ENCODE results near the gene TEP1.

TEP1 gene

DNA sequence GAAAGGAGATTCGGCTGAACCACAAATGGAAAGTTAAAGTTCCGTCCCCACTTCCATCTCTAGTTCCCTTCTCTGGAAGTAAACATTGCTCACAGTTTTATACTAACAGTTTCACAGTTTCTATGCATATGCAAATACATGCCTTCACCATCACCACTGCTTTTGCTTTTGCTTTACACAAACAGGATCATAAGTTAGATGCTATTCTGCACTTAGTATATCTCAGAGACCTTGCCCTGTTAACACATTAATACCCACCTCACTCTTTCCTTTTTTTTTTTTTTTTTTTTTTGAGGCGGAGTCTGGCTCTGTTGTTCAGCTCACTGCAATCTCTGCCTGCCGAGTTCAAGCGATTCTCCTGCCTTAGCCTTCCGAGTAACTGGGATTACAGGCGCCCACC is 890 bp downstream of the TEP1 start:
- TF ChIP-seq, protein P1, sequence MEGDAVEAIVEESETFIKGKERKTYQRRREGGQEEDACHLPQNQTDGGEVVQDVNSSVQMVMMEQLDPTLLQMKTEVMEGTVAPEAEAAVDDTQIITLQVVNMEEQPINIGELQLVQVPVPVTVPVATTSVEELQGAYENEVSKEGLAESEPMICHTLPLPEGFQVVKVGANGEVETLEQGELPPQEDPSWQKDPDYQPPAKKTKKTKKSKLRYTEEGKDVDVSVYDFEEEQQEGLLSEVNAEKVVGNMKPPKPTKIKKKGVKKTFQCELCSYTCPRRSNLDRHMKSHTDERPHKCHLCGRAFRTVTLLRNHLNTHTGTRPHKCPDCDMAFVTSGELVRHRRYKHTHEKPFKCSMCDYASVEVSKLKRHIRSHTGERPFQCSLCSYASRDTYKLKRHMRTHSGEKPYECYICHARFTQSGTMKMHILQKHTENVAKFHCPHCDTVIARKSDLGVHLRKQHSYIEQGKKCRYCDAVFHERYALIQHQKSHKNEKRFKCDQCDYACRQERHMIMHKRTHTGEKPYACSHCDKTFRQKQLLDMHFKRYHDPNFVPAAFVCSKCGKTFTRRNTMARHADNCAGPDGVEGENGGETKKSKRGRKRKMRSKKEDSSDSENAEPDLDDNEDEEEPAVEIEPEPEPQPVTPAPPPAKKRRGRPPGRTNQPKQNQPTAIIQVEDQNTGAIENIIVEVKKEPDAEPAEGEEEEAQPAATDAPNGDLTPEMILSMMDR (IDR thresholded peaks at IDR 0.05): no peak
- peaks cover 7 to 13% (median 10%) of the 10 kb centered on the region in 3 donors for H3K36me3 ChIP-seq
- H3K4me3 ChIP-seq: peak overlapping the region; percentile 75 to 91
- intact Hi-C loops (cut with DNase I; ENCODE audit: low total_unique reads): loop anchor here (5.0 kb wide), 2 partner anchors 50 to 270 kb away; partner anchors contain the start of genes PIP4P1 and RNASE4
- no peaks in the 10 kb centered on the region for H3K9me3 ChIP-seq
- no peaks in the 10 kb centered on the region for H3K27me3 ChIP-seq
- H3K27ac ChIP-seq: peak overlapping the region; percentile 94
- peaks cover 0 to 19% (median 12%) of the 10 kb centered on the region in 4 donors for H3K4me1 ChIP-seq
- DNase-seq: no peak

DNA sequence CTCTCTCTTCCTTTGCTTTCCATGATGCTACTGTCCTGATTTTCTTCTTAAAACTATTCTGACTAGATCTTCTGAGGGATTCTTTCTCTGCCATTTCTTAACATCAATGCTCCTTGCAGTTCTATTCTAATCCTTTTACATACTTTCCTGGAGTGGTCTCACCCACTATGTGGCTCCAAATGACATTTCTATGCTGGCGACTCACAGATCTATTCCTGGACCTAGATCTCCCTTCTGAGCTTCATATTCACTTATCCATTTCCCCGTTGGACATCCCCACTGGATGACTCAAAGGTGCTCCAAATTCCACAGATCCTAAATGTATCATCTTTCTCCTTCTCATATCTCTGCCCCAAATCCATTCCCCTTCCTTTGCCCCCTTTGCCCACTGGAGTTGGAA is 4.1 kb downstream of the TEP1 start:
- Histone ChIP-seq H3K4me3 (no peak overlapping the region), H3K9me3 (no peaks in the 10 kb centered on the region), H3K36me3 (peaks cover 38 to 45% (median 40%) of the 10 kb centered on the region in 3 donors), H3K27me3 (no peaks in the 10 kb centered on the region), H3K4me1 (peaks cover 0 to 22% (median 12%) of the 10 kb centered on the region in 4 donors), H3K27ac (no peak overlapping the region)
- TF ChIP-seq, protein P1 (IDR thresholded peaks at IDR 0.05): no peak
- intact Hi-C loops (cut with DNase I; ENCODE audit: low total_unique reads): no loop called here
- no peak for DNase-seq

DNA sequence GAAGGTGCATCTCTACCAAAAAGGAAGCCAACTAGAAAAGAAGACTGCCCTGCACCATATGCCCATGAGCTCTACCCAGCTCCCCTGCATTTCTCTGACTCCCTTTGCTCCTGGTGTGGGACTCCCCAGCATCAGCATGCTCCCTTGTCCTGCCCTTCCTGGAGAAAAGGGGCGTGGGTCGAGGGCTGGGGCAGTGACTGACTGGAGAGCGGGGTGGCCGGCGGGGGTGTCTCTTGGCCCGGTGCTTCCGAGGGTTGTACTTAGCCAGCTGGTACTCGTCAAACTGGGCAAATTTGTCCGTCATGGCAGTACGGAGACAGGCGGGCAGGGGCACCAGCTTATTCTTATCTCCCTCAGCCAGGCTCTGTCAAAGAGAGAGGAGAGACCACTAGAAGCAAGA is 9.8 kb downstream of the TEP1 start:
- no peak for DNase-seq
- intact Hi-C loops (cut with DNase I; ENCODE audit: low total_unique reads): no loop called here
- no peak overlapping the region for H3K27ac ChIP-seq
- peaks cover 83 to 95% (median 89%) of the 10 kb centered on the region in 3 donors for H3K36me3 ChIP-seq
- H3K27me3 ChIP-seq: no peaks in the 10 kb centered on the region
- no peaks in the 10 kb centered on the region for H3K9me3 ChIP-seq
- H3K4me3 ChIP-seq: no peak overlapping the region
- TF ChIP-seq, protein P1 (IDR thresholded peaks at IDR 0.05): no peak
- peaks cover 0 to 4% (median 0%) of the 10 kb centered on the region in 4 donors for H3K4me1 ChIP-seq

DNA sequence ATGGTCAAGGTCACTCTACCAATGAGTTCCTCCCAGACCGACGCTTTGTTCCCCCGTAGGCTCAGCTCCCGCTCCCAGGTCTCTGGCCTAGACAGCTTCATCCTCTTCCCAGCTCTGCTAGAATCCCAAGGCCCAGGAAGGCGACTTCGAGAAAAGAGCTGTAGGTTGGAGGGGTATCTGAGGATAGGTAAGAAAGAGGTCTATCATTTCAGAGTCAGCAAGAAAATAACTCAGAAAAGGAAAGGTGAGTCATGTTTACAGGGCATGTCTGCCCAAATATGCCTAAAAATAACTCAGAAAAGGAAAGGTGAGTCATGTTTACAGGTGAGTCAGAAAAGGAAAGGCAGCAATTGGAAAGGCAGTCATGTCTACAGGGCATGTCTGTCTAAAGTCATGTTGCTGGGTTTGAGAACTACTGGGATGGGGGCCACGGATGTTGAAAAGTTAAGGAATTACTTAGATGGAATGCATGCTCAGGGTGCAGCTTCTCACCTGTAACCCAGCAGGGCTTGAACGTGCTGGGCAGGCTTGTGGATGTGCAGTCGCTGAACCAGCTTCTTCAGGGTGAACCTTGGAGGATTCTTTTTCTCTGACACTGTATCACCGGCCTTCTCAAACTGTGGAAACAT is 12.2 kb downstream of the TEP1 start:
- Histone ChIP-seq H3K4me1 (peaks cover 0 to 4% (median 0%) of the 10 kb centered on the region in 4 donors), H3K9me3 (no peaks in the 10 kb centered on the region), H3K27ac (no peak overlapping the region), H3K4me3 (no peak overlapping the region), H3K36me3 (peaks cover 77 to 95% (median 91%) of the 10 kb centered on the region in 3 donors), H3K27me3 (no peaks in the 10 kb centered on the region)
- no peak for DNase-seq
- intact Hi-C loops (cut with DNase I; ENCODE audit: low total_unique reads): no loop called here
- TF ChIP-seq, protein P1 (IDR thresholded peaks at IDR 0.05): no peak

DNA sequence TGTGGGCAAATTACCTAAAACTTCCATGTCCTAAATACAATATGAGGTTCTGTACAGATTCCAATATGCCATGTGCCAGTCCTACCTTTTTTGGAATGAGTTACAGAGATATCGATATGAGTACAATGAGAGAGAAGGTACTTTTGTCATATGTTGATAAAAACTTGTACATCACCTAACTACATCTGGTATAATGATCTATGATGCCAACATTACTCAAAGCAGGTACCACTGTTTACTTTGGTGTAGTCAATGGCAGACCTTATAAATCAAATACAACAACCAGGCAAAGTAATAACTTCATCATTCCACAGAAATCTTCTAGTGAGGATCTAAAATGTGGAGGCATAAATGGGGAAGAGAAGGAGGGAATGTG is 12.7 kb downstream of the TEP1 start:
- intact Hi-C loops (cut with DNase I; ENCODE audit: low total_unique reads): no loop called here
- TF ChIP-seq, protein P1 (IDR thresholded peaks at IDR 0.05): no peak
- Histone ChIP-seq H3K36me3 (peaks cover 78 to 95% (median 92%) of the 10 kb centered on the region in 3 donors), H3K9me3 (no peaks in the 10 kb centered on the region), H3K27me3 (no peaks in the 10 kb centered on the region), H3K4me3 (no peak overlapping the region), H3K4me1 (peaks cover 0 to 4% (median 0%) of the 10 kb centered on the region in 4 donors), H3K27ac (no peak overlapping the region)
- no peak for DNase-seq

All from tibial artery (tissue), 4 donors.